Raji (cell line): ENCODE data around the gene METTL15.

ENCODE experiments used
- POLR2A ChIP-seq: IDR thresholded peaks from 2 replicates; pipeline ENCODE4 v1.6.1; 2011; ENCODE audit warnings: low read depth, low read length, control low read depth; ENCODE audit not compliant: insufficient read depth

METTL15 gene

DNA sequence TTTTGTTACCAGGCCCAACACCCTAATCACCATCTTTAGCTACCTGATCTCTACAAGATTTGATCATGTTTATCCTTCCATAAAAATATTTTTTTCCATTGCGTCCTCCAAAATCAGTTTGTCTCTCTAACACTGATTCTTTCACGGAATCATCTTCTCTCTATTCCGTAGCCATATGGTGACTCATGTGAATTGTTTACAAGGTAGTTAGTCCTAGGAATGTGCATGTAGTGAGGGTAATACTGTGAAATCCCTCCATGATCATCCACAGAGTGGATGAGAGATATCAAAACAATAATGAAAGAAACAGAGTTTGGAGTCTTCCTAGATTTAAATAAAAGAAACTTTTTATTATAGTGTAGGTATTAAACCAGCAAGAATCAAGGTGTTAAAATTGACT lies 230.2 kb downstream of the METTL15 start:
- no peak for TF ChIP-seq POLR2A

DNA sequence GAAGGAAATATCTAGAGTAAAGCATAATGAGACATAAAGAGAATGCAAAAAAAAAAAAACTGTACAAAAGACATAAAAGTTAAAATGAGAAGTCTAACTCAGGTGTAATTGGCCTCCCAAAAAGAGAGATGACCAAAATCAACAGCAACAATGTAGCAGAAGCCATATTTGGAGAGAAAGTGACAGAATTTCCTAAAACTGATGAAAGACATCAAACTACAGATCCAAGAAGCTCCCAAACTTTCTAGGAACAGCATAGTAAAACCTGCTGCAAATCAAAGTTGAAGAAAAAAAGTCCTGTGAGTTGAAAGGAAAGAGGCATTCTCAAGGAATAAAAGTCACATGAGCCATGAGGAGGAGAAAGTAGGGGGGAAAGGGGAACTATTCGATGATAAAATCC lies 231.3 kb downstream of the METTL15 start:
- TF ChIP-seq POLR2A, result no peak

DNA sequence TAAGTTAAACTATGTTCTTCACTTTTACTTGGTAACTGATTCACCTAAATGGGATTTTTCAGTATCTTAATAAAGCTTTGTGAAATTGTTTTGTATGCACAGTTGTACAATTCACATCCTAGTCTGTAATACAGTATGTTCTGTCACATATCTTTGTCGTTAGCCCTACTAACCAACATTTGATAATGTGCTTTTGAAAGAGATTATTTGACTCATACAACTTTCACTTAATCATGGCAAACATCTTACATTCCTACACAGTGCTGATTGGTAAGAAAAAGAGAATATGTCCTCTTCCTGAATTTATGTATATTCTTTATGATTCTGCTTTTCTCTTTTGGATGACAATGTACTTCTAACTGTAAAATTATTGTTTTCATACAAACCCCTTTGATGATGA lies 234.5 kb downstream of the METTL15 start:
- no peak for TF ChIP-seq POLR2A

DNA sequence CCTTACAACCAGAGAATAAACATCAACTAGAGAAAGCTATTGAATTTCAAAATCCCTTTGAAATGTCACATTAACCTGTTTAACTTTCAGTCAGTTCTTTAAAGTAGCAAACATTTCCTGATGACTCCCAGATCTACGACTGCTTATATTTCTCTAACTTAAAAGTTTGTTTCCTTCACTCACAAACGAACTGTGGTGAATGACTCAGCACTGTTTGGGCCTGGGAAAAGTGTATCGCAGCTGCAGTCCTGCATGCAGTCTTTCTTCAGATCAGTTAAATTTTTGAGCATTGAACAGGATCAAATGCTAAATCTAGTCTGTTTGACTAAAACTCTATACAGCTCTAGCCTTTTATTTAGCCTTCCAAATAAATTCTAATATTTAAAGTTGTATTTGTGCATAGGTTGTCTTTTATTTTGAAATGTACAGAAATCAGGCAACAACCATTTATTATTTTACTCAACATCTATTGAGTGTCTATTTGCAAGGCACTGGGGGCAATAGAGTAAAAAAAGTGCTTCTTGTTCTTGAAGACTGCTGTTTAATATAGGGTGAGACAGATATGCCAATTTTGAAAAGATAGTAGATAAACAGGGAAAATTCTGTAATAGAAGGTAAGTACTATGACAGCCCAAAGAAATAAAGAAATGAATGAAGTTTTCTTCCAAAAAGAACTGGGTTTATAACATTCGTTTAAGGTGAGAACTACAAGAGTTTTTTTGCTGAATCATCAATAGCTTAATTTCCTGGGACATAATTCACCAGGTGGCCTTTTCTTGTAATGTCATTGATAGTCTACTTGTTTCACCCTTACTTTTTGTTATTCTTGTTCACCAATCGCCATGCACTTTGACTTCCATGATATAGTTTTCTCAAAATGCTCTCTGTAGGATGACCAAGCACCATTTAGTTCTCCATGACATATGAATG lies 235.4 kb downstream of the METTL15 start:
- TF ChIP-seq POLR2A, result no peak

DNA sequence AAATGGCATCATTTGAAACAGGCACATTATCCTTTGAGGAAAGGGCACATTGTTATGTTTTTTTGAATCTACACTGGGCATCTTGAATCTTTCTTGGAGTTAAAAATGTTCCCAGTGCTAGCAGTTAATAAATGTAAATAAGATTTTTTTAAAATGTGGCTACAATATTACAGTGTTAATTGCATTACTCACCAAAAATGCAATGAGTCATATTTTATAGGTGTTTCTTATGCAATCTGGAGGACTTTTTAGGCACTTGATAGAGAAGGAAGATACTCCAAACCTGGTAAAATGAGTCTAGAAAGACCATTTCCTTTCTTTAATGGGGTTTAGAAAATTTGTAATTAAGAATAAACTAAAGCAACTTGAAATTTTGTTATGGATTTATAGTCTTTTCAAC lies 238.0 kb downstream of the METTL15 start:
- no peak for TF ChIP-seq POLR2A

DNA sequence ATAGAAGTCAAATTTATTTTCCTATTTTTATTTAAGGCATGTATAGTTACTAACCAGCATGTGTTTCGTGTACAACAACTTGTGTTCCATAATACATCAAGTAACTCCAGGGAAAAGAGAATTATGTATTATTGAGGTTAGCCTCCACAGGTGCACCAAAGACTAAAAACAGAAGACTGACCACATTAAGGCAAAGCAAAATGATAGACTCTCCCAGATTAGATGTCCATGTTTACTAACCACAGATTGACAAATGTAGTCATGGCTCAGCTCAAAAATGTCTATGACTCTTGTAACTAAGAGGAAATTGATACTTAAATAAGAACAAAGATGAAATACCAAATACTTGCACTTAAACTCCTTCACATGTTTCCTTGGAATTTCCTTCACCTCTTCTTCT lies 238.5 kb downstream of the METTL15 start:
- no peak for TF ChIP-seq POLR2A

DNA sequence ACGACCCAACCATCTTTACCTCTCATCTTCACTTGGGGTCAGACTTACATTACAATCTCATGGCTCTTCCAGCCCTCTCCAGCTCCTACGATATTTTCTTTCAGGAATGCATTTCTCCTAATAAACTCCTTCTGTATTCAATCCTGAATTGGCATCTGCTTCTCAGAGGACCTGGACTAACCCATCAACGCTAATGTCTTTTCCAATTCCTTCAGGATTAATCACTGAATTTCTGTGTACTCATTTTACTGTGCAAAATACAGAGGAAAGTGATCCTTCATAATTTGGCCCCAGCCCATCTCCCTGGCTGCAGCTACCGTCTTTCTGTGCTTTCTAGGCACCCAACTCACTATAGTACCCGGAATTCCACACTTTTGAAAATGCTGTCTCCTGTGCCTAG lies 239.2 kb downstream of the METTL15 start:
- TF ChIP-seq POLR2A, result no peak

DNA sequence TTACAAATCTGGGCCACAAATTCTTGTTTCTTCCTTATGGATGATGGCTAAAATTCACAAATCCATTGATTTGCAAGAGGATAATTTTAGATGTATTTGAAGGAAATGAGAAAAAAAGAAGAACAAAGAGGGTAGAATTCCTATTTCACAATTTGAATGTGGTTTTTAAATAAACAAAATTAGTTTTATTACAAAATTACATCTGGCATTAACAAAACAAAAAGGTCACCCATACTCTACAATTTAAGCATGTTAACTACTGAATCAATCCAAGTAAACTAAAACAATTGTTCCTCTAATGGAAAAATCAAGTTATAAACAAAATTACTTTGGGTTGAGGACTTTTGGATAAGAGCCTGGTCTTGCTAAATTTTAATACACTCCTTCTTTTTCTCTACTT lies 242.0 kb downstream of the METTL15 start:
- no peak for TF ChIP-seq POLR2A

DNA sequence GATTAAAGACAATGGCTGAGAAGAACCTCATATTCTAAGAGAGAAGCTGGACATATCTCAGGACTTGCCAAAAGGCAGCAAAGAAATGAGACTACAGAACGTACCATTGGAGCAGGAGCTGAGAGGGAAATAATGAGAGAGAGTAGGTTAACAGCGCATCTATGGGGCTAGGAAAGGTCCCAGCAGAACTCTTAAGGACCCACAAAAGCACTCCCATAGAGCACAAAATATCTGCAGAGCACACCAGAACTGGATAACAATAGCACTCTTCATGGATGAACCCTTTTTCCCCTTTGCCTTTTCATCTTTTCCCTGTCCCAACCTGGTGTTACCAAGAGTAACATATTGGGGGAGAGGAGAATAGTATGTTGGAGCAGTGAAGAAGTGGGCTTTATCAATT lies 245.8 kb downstream of the METTL15 start:
- no peak for TF ChIP-seq POLR2A

DNA sequence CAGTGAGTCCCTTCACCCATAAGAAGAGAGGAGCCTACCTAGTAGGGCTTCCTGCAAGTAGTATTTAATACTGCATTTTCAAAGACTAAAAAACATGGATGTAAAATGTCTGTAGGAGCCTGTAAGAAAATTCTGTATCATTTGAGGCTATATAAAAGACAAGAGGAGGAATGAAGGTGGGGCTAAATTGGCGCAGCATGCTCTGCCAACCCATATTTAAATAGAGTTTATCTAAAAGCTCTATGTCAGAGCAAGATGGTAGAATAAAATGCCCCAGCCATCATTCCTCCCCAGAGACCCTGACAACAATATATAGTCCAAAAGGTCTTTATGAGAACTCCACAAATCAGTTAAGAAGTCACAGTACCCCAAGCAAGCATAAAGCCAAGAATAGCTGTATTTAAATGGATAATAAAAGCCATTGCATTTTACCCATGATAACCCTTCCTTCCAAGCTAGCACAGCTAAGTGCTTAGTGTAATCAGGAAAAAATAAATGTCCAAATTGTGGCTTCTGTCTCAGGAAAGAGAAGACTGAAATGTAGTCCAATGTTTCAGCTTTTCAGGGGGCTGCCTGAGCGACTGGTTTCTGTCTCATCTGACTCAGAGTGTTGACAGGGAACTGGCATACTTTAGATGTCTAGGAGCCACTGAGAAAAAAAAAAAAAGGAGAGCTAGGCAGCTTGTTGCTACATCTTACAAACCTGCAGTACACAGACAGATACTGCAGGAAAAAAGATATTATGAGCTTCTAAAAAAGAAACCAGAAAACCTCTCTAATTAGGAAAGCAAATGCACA lies 258.6 kb downstream of the METTL15 start:
- no peak for TF ChIP-seq POLR2A
